CD4-positive, alpha-beta T cell treated with Interleukin-12 subunit alpha and Interleukin-12 subunit beta, for 1 hour (primary cell): ENCODE data around the gene GALNT10.

Source experiments
- DNase-seq: peaks from one replicate; pipeline ENCODE4 v3.0.0-alpha.2; 2020

GALNT10 gene

DNA sequence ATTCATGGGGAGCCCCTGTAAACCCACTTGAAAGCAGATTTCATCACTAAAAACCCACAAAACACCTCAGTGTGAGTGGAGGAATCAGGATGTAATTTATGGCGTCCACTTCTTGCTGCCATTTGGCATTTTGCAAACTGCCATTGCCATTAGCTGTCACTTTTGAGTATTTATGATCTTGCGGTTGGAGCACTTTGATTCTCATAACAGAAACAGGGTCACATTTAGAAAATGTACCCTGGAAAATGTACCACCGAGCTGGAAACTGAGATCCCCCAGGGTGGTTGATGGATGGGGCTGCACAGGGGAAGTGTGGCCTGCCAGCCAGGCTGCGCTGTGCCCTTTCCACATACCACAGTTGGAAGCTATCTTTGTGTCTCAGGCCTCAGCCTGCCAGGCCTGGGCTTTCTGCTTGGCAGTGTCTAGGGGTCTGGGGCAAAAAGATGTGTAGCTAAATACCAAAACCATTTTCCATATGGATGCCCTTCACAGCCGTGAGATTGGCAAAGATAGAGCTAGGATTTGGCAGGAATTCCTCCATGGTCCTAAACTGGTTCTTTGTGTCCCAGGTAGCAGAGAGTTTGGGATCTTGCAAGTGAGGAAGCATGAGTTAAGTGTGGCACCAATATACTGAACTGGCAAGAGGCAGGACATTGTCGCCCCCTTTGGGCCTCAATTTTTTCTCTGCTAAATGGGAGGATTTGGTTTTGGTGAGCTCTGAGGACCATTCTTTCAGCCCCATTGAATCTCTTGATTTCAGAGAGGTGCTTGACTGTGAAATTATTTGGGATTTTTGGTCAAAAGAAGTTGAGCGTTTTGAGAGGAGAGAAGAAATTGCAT lies 46.2 kb downstream of the GALNT10 start:
- DNase-seq, result peak; percentile 19

DNA sequence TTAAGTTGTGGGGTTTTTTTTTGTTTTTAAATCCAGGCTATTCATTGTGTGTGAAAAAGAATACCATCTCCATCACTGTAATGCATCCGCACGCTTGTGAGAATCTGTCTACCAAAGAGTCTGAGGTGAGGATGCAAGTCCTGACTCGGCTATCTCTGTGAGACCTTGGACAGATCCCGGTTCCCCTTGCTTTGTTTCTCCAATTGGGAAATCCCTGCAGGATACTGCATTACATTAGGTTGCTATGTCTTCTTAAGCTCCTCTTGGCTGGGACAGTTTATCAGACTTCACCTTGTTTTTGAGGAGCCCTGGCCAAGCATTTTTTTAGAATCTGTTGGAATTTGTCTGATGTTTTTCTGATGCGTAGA lies 46.8 kb downstream of the GALNT10 start:
- DNase-seq, result no peak

DNA sequence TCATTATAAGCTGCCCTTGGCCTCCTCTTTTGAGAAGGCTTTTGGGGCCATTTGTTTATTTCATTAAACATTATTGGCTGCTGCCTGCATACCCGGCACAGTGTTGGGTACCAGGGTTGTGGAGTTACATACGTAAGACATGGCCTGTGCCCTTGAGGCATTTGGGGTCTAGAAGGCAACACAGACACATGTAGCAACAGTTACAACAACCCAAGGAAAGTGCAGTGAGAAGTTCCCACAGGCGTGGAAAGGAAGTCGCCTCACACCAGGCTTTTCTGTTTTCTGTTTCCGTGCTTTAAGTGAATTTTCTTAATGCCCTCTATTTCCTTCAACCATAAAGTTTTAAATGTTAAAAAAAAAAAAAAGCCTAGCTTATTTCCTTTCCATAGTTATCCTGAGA lies 47.4 kb downstream of the GALNT10 start:
- no peak for DNase-seq

DNA sequence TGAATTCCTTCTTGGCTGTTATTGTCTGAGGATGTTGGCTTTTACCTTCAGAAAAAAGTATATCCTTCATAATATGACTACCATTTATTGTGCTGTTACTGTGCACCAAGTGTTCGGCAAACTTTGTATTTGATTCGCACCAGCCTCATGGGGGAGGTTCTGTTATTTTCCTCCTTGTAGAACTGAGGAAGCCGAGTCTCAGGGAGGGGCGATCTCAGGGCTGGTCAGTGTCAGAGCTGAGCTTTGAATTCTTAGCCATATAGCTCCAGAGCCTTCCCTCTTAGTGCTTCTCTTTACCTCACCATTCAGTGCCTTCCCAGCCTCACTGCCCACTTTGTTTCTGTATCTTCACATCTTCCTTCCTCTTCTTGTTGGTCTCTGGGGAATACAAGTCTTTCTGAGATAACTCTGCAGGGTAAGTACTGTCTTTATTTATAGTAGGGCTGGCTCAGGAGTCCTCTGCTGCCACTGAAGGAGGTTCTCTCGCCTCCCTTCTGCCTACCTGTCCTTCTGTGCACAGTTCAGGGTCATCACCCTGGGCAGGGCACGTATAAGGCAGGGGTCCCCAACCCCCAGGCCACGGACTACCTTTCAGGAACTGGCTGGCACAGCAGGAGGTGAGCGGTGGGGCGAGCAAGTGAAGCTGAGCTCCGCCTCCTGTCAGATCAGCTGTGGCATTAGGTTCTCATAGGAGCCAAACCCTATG lies 48.4 kb downstream of the GALNT10 start:
- no peak for DNase-seq

DNA sequence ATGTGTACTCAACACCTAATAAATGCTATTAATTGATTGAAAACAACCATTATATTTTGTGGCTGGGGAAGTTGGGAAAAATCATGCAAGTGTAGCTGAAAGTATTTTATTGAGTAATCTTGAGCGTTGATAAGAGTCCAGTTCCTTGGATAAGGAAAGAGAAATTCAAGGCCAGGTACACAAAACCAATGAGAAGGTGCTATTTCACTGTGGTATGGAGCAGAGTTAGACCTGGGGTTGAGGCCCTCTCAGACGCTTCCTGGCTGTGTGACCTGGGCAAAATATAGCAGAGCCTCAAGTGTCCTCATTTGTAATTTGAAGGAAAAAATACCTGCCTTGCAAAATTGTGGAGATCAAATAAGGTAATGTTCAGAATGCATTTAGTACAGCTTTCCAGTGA lies 50.1 kb downstream of the GALNT10 start:
- DNase-seq, result no peak

DNA sequence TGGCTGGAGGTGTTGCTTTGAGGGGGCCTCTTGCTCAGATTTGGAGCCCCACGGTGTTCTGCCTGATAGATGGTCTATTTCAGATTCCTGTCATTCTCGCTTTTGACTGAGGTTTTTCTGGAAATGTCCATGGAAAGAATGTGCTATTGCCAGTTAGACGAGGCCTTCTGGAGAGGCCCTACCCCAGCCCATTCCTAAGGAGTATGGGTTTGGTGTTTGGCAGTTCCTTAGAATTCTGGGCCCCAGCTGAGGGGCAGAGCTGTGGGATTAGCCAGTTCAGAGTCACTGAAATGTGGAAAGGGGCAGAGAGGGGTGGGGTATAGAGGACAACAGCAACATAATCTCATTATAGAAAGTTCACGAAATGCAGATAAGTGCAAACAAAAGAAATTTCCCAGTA lies 50.5 kb downstream of the GALNT10 start:
- no peak for DNase-seq

DNA sequence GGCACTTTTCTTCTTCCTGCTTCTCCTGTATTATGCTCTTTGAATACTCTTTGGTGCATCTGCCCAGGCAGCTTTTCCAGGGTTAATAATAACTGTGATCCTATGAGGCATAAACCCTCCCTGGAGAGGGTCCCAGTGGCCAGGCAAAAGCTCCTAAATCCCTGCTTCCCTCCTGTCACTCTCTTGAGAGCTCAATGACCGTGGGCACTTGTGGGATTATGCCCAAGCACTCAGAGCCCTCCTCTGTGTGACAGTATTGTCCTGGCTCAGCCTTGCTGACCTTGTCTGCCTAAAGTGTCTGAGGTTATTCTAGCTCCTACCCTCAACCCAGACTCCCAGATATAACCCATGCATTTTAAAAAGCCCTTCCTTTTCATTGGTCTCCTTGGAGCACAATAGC lies 51.9 kb downstream of the GALNT10 start:
- no peak for DNase-seq

DNA sequence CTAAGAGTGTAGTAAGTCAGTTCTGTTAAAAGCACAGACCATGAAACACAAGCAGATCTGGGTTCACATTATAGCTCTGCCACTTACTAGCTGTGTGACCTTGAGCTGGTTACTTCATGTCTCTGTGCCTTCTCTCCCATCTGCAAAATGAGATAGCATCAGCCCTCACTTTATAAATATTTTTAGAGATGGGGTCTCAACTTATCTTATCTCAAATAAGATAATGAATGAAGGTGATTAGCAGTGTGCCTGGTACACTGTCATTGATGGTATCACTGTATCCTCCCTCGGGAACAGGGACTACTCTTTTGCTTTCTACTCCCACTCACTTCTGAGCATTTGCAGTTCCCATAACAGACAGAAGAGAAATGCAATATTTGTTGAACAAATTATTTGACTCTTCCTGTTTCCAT lies 52.4 kb downstream of the GALNT10 start:
- no peak for DNase-seq

DNA sequence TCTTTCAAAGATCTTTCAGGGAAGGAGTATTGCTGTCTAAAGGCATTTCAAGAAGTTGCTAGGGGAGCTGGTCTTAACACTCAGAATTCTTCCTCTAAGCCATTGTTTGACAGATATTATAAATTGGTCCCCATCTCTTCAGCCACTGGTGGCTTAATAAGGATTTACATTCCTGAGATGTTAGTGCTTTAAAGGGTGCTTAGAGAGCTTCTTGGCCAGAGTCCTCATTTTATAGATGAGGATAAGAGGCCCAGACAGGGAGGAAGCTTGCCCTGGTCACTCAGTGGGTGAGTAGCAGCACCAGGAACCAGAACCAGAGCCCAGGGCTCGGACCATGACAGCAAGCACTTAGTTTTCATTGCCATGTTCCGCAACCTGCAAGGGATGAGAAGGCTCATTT lies 53.2 kb downstream of the GALNT10 start:
- no peak for DNase-seq

DNA sequence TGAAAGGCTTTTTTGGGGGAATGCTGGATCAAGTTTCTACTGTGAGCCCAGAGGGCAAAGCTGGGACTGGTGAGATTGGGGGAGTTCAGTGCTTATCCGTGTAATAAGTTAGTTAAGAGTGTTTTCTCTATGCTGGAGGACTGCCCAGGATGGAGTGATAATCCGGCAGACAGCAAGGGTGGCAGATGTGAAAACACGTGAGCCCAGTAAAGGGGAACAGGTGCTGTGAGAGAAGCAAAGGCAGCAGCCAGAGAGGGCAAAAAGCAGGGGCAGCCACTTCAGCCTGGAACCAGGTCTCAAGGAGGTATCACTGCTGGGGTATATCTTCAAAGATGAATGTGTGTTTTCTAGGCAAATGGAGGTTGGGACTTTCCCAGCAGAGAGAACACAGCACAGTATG lies 53.9 kb downstream of the GALNT10 start:
- DNase-seq, result no peak

DNA sequence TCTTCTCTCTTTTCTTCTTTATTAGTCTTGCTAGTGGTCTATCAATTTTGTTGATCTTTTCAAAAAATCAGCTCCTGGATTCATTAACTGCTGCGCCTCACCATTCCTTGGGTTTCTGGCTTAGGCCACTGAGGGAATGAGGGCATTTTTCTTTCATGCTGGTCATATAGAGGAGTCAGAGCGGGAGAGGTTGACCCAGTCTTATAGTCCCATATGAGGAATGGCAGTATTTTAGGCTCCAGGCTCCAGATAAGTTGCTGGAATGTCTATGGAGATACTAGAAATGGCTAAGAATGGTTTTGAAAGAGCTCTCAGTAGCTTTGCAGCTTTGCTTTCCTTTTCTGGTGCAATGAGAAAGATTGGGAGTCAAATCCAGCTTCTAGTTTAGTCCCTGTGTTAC lies 58.2 kb downstream of the GALNT10 start:
- DNase-seq, result no peak

DNA sequence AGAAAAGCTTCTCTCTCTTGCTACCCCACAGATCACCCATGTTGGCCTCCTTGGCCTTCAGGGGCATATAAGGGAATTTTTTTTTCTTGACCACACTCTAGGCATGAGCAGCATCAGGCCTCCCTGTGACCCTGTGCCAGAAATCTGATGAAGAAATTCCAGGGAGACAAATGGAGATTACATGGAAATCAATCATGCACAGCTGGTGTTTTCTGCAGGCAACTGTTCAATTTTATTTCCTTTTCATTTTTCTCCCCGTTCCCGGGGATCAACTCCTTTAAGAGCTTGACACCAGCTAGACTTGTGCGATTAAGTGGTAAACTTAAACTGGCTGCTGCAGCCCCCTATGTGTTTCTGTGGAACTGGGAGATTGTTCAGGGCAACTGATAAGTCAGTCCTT lies 59.3 kb downstream of the GALNT10 start:
- DNase-seq, result no peak

DNA sequence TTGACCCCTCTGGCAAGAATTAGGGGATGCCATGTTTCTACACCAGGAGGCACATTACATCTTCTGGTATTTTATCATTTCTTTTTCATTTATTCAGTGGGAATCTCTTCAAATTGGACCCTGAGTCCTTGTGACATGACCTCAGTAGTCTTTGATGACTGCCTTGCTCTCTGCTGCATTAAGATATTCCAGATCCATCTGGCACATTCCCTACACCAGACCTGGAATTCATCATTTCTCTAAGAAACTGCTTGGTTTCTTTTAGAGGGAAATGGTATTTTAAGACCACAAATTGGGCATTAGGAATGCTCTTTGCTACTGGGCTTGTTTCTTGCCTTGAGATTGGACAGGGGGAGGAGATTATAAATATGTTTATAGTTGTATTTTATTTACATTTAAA lies 61.0 kb downstream of the GALNT10 start:
- DNase-seq, result no peak

DNA sequence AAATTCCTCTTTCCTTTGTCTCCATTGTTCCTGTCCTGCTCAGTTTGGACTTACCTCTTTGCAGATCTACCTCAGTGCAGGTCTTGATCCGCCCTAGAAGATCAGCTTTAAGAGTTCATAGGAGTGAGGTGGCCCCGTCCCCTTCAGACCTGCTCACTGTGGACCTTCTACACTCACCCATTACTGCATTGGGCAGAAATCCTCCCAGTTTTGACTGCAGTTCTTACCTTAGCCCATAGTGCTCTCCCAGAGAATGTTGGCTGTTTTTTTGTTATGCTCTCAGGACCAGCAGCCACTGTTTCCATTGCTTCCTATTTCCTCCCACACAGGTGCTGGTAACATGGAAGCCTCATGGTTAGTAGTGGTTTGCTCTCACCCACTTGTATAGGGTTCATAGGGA lies 63.3 kb downstream of the GALNT10 start:
- DNase-seq, result no peak

DNA sequence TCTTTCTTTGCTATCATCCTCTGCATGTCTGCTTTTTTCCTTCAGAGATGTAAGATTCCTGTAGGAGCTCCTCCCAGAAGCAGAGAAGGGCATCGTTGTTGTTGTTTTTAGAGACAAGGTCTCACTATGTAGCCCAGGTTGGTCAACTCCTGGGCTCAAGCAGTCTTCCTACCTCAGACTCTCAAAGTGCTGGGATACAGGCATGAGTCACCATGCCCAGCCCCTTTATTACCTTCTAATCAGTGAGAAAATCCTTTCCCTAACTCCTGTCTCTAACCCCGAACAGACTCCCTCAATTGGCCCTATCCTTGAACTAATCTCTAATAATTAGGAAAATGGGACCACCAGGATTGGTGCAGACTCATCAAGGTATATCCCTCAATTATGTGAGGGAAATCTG lies 64.4 kb downstream of the GALNT10 start:
- DNase-seq, result no peak

DNA sequence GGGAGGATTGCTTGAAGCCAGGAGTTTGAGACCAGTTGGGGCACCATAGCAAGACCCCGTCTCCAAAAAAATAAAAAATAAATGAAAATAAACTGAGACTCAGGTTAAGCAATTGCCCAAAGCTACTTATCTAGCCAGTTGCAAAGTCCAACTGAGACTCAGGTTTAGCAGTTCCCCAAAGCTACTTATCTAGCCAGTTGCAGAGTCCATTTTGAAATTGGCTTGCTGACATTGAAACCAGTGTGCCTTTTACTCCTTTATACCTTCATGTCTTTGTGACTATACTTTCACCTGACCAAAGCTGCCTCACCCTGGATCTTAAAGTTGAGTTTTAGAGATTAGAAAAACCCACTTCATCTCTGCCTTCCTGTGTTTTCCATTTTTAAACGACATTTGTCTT lies 66.5 kb downstream of the GALNT10 start:
- no peak for DNase-seq

DNA sequence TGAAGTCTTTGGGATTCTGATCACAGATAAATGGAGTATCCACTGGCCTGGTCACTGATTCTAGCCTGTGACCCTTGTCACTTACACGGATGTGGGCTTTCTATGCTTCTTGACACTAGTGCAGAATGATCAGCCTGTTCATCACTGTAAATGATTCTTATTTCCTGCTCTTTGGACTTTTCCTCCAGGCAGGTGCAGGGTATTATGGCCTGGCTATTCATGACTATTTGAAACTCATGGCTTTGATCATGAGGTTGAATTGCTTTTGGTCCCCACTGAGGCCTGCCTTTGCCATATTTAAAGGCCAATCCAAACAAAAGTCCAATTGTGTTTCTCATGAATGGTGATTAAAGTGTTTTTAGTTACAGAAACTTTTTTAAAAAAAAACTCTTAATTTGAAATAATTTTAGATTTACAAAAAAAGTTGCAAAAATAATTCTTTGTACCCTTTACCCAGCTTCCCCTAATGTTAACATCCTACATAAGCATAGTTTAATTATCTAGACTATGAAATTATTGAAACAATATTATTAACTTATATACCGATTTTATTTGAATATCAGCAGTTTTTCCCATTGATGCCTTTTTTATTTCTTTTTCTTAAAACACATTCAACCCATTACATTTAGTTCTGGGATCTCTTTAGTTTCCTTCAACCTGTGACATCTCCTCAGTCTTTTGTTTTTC lies 68.1 kb downstream of the GALNT10 start:
- no peak for DNase-seq

DNA sequence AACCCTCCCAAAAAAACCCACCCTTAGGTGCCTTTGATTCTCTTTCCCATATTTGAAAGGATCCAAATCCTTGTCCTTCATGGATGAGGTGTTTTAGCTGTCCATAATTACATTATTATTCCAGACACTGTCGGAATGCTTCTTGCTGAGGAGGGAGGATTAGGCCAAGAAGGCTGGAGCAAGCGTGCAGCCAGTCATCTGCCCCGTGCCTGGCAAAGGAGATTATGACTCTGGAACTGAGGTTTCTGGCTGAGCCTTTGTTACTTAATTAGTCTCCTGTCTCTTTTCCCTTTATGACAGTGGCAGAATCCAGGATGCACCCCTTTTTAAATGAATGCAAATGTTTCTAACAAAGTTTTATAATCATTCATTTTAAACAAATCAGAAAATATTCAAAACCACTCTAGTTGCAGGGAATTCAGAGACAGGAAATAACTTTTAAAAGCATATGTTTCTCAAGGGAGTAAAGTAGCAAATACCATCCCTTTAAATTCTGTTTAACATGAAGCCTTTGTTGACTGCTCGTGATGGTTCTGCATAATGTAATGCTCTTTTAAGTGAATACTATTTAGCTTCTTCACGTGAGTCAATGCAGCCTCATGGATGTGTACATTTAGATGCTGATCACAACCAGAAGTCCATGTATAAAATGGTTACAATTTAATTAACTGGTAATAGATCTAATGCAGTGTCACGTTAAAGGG lies 69.8 kb downstream of the GALNT10 start:
- DNase-seq, result no peak

DNA sequence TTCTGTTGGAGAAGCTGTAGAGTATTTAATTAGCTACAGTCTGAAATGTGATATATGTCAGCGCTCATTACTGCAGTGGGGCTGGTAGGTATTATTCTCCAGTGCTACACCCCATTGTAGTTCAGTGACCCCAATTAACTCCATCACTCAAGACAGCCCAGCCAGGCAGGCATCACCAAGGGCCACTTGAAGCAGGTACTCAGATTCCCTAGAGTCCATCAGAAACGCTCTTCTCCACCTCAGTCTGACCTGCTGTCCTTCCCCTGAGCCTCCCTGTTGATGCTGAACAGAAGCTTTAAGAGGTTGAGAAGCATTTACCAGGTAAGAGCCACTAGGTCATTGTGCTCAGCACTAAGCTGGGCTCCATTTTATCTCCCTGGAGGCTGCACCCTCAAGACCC lies 71.8 kb downstream of the GALNT10 start:
- no peak for DNase-seq

DNA sequence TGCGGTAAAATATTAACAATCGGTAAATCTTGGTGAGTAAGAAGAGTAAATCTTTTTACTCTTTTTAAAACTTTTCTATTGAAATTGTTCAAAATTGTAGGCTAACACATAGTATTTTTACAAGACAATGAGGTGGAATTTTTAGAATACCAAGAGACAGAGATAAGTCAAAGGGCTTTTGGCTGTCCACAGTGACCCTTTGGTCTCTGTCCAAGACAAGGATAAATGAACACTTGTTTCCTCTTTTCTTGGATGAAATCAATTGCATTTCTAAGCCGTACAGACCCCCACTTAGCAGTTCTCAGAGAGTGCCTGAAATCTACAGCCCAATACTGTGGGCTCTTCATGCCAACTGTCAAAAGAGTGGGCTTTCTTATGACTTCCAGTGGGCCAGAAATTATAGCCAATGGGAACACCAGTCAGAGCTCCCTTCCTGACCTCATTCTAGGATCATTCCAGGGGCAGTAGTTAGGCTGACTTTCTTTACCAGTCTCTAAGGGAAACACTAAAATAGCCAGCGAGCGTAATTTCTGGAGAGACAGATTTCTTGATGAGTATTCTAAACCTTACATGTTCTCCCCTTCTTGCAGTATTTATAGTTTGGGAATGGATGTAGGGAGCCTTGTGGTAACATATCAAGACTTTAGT lies 74.1 kb downstream of the GALNT10 start:
- DNase-seq, result no peak

DNA sequence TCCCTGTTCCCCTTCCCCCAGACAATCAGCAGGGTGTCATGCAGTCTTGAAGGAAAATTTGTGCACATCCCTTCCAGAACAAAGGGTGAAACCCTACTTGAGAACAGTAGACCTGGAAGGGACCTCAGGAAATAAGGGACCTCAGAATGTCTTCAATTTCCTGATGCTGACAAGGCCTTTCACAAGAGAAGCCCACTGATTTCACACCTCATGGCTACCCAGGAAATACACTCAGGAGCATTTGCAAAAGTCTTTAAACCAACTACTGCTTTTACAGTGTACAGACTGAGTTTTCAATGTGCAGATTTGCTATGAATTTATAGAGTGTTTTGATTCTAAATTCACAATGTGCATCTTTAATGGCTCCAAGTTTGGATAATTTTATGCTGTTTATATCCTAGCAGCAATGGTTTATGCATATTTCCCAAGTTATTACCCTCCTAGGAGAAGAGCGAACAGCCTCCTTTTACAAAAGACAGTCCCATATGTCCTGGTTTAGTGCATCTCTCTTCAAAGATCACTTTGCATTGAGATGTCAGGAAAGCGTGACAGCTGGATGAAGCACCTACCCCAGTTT lies 74.8 kb downstream of the GALNT10 start:
- DNase-seq, result peak; percentile 5

DNA sequence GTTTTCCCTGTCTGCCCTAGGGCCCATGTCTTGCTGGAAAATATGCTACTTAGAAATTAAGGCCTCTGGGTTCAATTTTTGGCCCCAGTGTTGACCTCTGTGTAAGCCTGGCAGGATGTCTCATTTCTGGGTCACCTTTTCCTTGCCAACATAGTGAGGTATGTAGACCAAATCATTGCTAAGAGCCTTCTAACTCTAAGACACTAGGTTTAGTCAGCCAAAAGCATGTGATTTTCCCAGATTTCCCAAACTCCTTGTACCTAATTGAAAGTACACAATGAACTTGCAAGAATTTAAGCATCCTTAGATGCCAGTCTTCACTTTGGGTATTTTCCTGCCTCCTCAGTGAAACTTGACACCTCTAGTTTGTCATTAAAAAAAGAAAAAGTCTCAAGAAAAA lies 77.0 kb downstream of the GALNT10 start:
- no peak for DNase-seq

DNA sequence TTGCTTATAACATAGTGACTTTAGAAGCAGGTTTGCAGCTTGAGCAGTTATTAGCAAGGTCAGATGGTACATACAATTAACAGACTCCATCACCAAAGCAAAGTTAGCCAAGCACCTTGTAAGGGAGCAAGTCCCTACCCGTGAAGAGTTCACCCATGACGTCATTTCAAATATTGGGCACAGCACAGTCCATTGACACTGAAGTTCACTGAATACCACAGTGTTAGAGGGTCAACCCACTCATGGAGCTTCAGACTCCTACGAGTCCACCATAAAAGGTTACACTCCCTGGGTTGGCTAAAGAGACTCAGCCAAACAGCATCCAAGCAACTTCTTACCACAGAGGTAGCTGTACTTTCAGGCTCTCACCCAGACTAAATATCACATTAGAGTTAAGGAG lies 77.5 kb downstream of the GALNT10 start:
- DNase-seq, result no peak
